ENCODE results near the gene RBM25. TPM values are rescaled to one million over a fixed set of nuclear protein-coding genes. Genes with fewer than 3 reads are reported as not detected.

The RBM25 gene
- total RNA-seq, 1 donor from 2014 or later: 41.3 TPM

Small RNA genes lying within 50 kb of the gene (small RNA-seq; reads per million reads assigned to genes)
- not detected for gene RN7SL586P (ENCODE audit: low replicate concordance)

Other genes starting within 250 kb of the RBM25 start
- 4.9 TPM for gene DPF3, start 164.4 kb upstream of the RBM25 start, total RNA-seq
- 7.4 TPM for gene DCAF4, start 132.1 kb upstream of the RBM25 start, total RNA-seq
- 12.3 TPM for gene ZFYVE1, start 31.4 kb upstream of the RBM25 start, total RNA-seq
- gene PSEN1, start 78.0 kb downstream of the RBM25 start, total RNA-seq: 52.9 TPM
- gene PAPLN, start 179.0 kb downstream of the RBM25 start, total RNA-seq: 1.7 TPM

Measured in temporal lobe (tissue), 2 donors.